Liver (tissue), 9 donors: ENCODE results near the gene SAMD4B. TPM values are rescaled to one million over a fixed set of nuclear protein-coding genes. Genes with fewer than 3 reads are reported as not detected.

Experiments
- DNase-seq: peaks from one replicate; pipeline ENCODE4 v3.0.0-alpha.2; 2017; ENCODE audit warnings: low spot score
- H3K27ac ChIP-seq, 2 donors: one replicate each; pipeline ENCODE4 v1.7.0; 2013; ENCODE audit warnings: inconsistent platforms in 2 of 2, low read length in 2 of 2, control low read depth in 1 of 2, low read depth in 1 of 2, mild to moderate bottlenecking in 1 of 2
- H3K27me3 ChIP-seq, 4 donors: one replicate each; pipeline versions ENCODE4 v1.6.1 to v1.7.0; 2013; ENCODE audit warnings: low read length in 3 of 4, inconsistent platforms in 1 of 4, mild to moderate bottlenecking in 1 of 4, moderate library complexity in 1 of 4; ENCODE audit not compliant: control insufficient read depth in 4 of 4, insufficient read depth in 4 of 4
- H3K36me3 ChIP-seq, 4 donors: one replicate each; pipeline versions ENCODE4 v1.6.1 to v1.7.0; 2013; ENCODE audit warnings: low read length in 3 of 4, mild to moderate bottlenecking in 3 of 4, low read depth in 1 of 4, moderate library complexity in 1 of 4; ENCODE audit not compliant: control insufficient read depth in 4 of 4, insufficient read depth in 3 of 4
- H3K4me1 ChIP-seq, 4 donors: one replicate each; pipeline versions ENCODE4 v1.6.1 to v1.7.0; 2013; ENCODE audit warnings: low read length in 3 of 4, mild to moderate bottlenecking in 3 of 4, moderate library complexity in 1 of 4; ENCODE audit not compliant: control insufficient read depth in 4 of 4, insufficient read depth in 4 of 4
- H3K4me3 ChIP-seq, 3 donors: one replicate each; pipeline versions ENCODE4 v1.6.1 to v1.7.0; 2013; ENCODE audit warnings: low read length in 3 of 3, control low read depth in 1 of 3, low read depth in 1 of 3, mild to moderate bottlenecking in 1 of 3
- H3K9ac ChIP-seq, 2 donors: one replicate each; pipeline ENCODE4 v1.7.0; 2013; ENCODE audit warnings: low read length in 2 of 2, mild to moderate bottlenecking in 2 of 2, moderate library complexity in 2 of 2, control low read depth in 1 of 2, low read depth in 1 of 2
- H3K9me3 ChIP-seq, 4 donors: one replicate each; pipeline versions ENCODE4 v1.6.1 to v1.7.0; 2013; ENCODE audit warnings: low read length in 3 of 4; ENCODE audit not compliant: control insufficient read depth in 4 of 4
- ATF3 ChIP-seq: IDR thresholded peaks from 2 replicates; pipeline ENCODE4 v1.6.1; 2016; ENCODE audit warnings: antibody characterized with exemption
- EGR1 ChIP-seq, 2 donors: IDR thresholded peaks; 2 replicates each; pipeline ENCODE4 v1.6.1; 2016 to 2018; ENCODE audit warnings: antibody characterized with exemption in 2 of 2, low read depth in 2 of 2
- FOXA1 ChIP-seq: IDR thresholded peaks from 2 replicates; pipeline ENCODE4 v1.6.1; 2016; ENCODE audit warnings: antibody characterized with exemption
- FOXA2 ChIP-seq: IDR thresholded peaks from 2 replicates; pipeline ENCODE4 v1.6.1; 2016; ENCODE audit warnings: antibody characterized with exemption
- GABPA ChIP-seq, 2 donors: IDR thresholded peaks in 1 of 2; conservative IDR thresholded peaks in 1 of 2; 2 replicates each; pipeline ENCODE4 v1.6.1; 2016; ENCODE audit warnings: antibody characterized with exemption in 2 of 2, mild to moderate bottlenecking in 1 of 2, moderate library complexity in 1 of 2
- HNF4A ChIP-seq, 2 donors: conservative IDR thresholded peaks; 2 replicates each; pipeline ENCODE4 v1.6.1; 2016; ENCODE audit warnings: antibody characterized with exemption in 2 of 2, mild to moderate bottlenecking in 2 of 2
- HNF4G ChIP-seq: IDR thresholded peaks from 2 replicates; pipeline ENCODE4 v1.6.1; 2016; ENCODE audit warnings: antibody characterized with exemption
- JUND ChIP-seq, 2 donors: IDR thresholded peaks; 2 replicates each; pipeline ENCODE4 v1.6.1; 2016; ENCODE audit warnings: antibody characterized with exemption in 2 of 2
- NR2F2 ChIP-seq: IDR thresholded peaks from 2 replicates; pipeline ENCODE4 v1.6.1; 2016; ENCODE audit warnings: antibody characterized with exemption
- RAD21 ChIP-seq, 2 donors: IDR thresholded peaks; 2 replicates each; pipeline ENCODE4 v1.6.1; 2016; ENCODE audit warnings: antibody characterized with exemption in 2 of 2, mild to moderate bottlenecking in 2 of 2
- RXRA ChIP-seq, 2 donors: IDR thresholded peaks; 2 replicates each; pipeline ENCODE4 v1.6.1; 2017 to 2018; ENCODE audit warnings: antibody characterized with exemption in 2 of 2, mild to moderate bottlenecking in 1 of 2
- SP1 ChIP-seq: IDR thresholded peaks from 2 replicates; pipeline ENCODE4 v1.6.1; 2018; ENCODE audit warnings: antibody characterized with exemption, mild to moderate bottlenecking
- TAF1 ChIP-seq: conservative IDR thresholded peaks from 2 replicates; pipeline ENCODE4 v1.6.1; 2016; ENCODE audit warnings: antibody characterized with exemption, mild to moderate bottlenecking
- YY1 ChIP-seq: IDR thresholded peaks from 2 replicates; pipeline ENCODE4 v1.6.1; 2016; ENCODE audit warnings: antibody characterized with exemption, mild to moderate bottlenecking
- WGBS: extraction: QIAGEN DNeasy Blood & Tissue Kit; methylation state at CpG from one replicate; pipeline ENCODE4 v1.1.7; 2013; 5-methylcytosine and 5-hydroxymethylcytosine counted together
- polyA plus RNA-seq, 2 donors: library from polyadenylated mRNA; stranded (reverse) in 1 of 2; unstranded in 1 of 2; fragments of 200-250 nt in 1 of 2; fragments of >200 nt in 1 of 2; fragmentation: Nextera tagmentation in 1 of 2; extraction: Ambion mirVana in 1 of 2; gene quantifications; one replicate each; pipeline versions ENCODE4 v1.2.1 to v1.2.3, GENCODE V29; 2013 to 2015
- total RNA-seq, 2 donors: library from RNA; depleted of rRNA; stranded (reverse); fragments of >200 nt; gene quantifications; one replicate each; pipeline ENCODE4 v1.2.3, GENCODE V29; 2014
- TF ChIP-seq, protein P1 (sequence below): IDR thresholded peaks from 2 replicates; pipeline ENCODE4 v1.6.1; 2016; ENCODE audit warnings: antibody characterized with exemption
- TF ChIP-seq, protein P2 (sequence below): IDR thresholded peaks from 2 replicates; pipeline ENCODE4 v1.6.1; 2016; ENCODE audit warnings: antibody characterized with exemption
- TF ChIP-seq, protein P3 (sequence below): fragments of 150-350 bp; IDR thresholded peaks from 2 replicates; pipeline ENCODE4 v1.5.1; 2017; ENCODE audit warnings: improper control_type of control experiment, low read depth, low read length; ENCODE audit not compliant: missing input control
- TF ChIP-seq, protein P4 (sequence below): IDR thresholded peaks from 2 replicates; pipeline ENCODE4 v1.6.1; 2016; ENCODE audit warnings: antibody characterized with exemption, mild to moderate bottlenecking
- donor health status: healthy.
- donor health status: healthy.
- donor health status: healthy.
- donor health status: healthy.
- donor health status: healthy.

Gene SAMD4B
- total and polyA plus RNA-seq, 4 donors = 17.3 to 39.4 (median 30.5) TPM

- H3K9ac ChIP-seq = peak overlapping the region; percentile 23 to 57
- H3K27me3 ChIP-seq = no peaks in the 10 kb centered on the region
- 44% methylated on average over 4 of the region's 4 CpGs for WGBS
- H3K4me1 ChIP-seq = peaks cover 24 to 47% (median 34%) of the 10 kb centered on the region in 4 donors
- no peaks in the 10 kb centered on the region for H3K9me3 ChIP-seq
- no peak for DNase-seq
- H3K27ac ChIP-seq = peak overlapping the region; percentile 96 to 98
- TF ChIP-seq YY1 (no peak), RAD21 (IDR thresholded peaks at IDR 0.05) (no peak), HNF4G (no peak), GABPA (IDR thresholded peaks at IDR 0.05 in 1 of 2, conservative IDR thresholded peaks at IDR 0.05 in 1 of 2) (no peak), FOXA1 (no peak), ATF3 (no peak)
- H3K36me3 ChIP-seq = no peaks in the 10 kb centered on the region
- no peak overlapping the region for H3K4me3 ChIP-seq
Measured at GRCh38 chr19:39401070-39401548, 58.9 kb downstream of the SAMD4B start.

DNA sequence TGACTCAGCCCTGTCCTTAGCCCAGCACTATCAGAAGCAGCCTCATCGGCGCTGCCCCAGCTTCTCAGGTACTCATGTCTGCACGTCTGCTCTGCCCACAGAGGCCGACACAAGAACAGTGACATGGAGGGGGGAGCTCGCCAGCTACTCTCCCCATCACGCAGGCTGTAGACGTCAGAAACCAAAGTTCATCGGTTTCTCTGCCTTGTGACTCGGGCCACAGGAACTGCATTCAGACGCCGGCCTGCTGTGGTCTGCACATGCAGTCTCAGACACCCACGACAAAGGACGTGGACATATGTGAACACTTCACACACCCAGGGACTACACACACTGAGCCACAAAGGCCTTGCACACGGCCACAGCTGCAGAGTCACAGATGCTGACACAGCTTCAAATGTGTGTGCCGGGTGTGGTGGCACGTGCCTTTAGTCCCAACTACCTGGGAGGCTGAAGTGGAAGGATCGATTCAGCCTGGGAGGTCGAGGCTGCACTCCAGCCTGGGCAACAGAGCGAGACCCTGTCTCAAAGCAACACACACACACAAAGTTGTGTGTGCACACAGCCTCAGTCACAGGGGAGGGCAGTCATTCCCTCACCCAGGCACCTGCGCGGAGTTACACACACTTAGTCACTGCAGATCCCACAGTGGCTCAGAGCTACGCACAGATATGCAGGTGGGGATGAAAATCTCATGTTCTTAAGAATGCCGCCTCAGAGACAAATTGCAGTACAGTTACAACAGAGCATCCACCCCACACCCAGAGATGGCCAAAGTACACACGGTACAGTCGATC lies 59.5 kb downstream of the SAMD4B start:
- TF ChIP-seq ATF3 (no peak), RAD21 (IDR thresholded peaks at IDR 0.05) (peak in 1 of 2 donors; percentile 43), TAF1 (peak; percentile 95), SP1 (peak; percentile 84), FOXA1 (no peak), FOXA2 (peak; percentile 14), RXRA (IDR thresholded peaks at IDR 0.05) (peak; percentile 37 to 84), GABPA (IDR thresholded peaks at IDR 0.05 in 1 of 2, conservative IDR thresholded peaks at IDR 0.05 in 1 of 2) (peak in 1 of 2 donors; percentile 61), HNF4G (peak; percentile 67), JUND (IDR thresholded peaks at IDR 0.05) (peak; percentile 64 to 92), YY1 (peak; percentile 84), HNF4A (conservative IDR thresholded peaks at IDR 0.05) (peak; percentile 73 to 92), NR2F2 (no peak), EGR1 (IDR thresholded peaks at IDR 0.05; ENCODE audit: low read depth in 2 of 2) (peak; percentile 23 to 94)
- TF ChIP-seq, protein P1, sequence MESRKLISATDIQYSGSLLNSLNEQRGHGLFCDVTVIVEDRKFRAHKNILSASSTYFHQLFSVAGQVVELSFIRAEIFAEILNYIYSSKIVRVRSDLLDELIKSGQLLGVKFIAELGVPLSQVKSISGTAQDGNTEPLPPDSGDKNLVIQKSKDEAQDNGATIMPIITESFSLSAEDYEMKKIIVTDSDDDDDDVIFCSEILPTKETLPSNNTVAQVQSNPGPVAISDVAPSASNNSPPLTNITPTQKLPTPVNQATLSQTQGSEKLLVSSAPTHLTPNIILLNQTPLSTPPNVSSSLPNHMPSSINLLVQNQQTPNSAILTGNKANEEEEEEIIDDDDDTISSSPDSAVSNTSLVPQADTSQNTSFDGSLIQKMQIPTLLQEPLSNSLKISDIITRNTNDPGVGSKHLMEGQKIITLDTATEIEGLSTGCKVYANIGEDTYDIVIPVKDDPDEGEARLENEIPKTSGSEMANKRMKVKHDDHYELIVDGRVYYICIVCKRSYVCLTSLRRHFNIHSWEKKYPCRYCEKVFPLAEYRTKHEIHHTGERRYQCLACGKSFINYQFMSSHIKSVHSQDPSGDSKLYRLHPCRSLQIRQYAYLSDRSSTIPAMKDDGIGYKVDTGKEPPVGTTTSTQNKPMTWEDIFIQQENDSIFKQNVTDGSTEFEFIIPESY = peak; percentile 84
- TF ChIP-seq, protein P2, sequence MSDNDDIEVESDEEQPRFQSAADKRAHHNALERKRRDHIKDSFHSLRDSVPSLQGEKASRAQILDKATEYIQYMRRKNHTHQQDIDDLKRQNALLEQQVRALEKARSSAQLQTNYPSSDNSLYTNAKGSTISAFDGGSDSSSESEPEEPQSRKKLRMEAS = peak; percentile 96
- TF ChIP-seq, protein P3, sequence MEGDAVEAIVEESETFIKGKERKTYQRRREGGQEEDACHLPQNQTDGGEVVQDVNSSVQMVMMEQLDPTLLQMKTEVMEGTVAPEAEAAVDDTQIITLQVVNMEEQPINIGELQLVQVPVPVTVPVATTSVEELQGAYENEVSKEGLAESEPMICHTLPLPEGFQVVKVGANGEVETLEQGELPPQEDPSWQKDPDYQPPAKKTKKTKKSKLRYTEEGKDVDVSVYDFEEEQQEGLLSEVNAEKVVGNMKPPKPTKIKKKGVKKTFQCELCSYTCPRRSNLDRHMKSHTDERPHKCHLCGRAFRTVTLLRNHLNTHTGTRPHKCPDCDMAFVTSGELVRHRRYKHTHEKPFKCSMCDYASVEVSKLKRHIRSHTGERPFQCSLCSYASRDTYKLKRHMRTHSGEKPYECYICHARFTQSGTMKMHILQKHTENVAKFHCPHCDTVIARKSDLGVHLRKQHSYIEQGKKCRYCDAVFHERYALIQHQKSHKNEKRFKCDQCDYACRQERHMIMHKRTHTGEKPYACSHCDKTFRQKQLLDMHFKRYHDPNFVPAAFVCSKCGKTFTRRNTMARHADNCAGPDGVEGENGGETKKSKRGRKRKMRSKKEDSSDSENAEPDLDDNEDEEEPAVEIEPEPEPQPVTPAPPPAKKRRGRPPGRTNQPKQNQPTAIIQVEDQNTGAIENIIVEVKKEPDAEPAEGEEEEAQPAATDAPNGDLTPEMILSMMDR = no peak
- TF ChIP-seq, protein P4, sequence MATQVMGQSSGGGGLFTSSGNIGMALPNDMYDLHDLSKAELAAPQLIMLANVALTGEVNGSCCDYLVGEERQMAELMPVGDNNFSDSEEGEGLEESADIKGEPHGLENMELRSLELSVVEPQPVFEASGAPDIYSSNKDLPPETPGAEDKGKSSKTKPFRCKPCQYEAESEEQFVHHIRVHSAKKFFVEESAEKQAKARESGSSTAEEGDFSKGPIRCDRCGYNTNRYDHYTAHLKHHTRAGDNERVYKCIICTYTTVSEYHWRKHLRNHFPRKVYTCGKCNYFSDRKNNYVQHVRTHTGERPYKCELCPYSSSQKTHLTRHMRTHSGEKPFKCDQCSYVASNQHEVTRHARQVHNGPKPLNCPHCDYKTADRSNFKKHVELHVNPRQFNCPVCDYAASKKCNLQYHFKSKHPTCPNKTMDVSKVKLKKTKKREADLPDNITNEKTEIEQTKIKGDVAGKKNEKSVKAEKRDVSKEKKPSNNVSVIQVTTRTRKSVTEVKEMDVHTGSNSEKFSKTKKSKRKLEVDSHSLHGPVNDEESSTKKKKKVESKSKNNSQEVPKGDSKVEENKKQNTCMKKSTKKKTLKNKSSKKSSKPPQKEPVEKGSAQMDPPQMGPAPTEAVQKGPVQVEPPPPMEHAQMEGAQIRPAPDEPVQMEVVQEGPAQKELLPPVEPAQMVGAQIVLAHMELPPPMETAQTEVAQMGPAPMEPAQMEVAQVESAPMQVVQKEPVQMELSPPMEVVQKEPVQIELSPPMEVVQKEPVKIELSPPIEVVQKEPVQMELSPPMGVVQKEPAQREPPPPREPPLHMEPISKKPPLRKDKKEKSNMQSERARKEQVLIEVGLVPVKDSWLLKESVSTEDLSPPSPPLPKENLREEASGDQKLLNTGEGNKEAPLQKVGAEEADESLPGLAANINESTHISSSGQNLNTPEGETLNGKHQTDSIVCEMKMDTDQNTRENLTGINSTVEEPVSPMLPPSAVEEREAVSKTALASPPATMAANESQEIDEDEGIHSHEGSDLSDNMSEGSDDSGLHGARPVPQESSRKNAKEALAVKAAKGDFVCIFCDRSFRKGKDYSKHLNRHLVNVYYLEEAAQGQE = peak; percentile 94
- Histone ChIP-seq H3K9ac (peak overlapping the region; percentile 23 to 57), H3K36me3 (no peaks in the 10 kb centered on the region), H3K27me3 (no peaks in the 10 kb centered on the region), H3K4me3 (peak overlapping the region in 2 of 3 donors; percentile 10 to 51), H3K9me3 (no peaks in the 10 kb centered on the region), H3K4me1 (peaks cover 24 to 47% (median 33%) of the 10 kb centered on the region in 4 donors), H3K27ac (peak overlapping the region; percentile 96 to 98)
- 17% methylated on average over 25 of the region's 25 CpGs for WGBS
- peak; percentile 62 for DNase-seq
